Measurements from ENCODE around the gene FAM114A2. TPM values are rescaled to one million over a fixed set of nuclear protein-coding genes. Genes with fewer than 3 reads are reported as not detected.
"Not testable (repeated sequence)": the region's sequence is repeated elsewhere in the genome, so short reads cannot be mapped to it uniquely, and the experiment has no call there.

The FAM114A2 gene
- total RNA-seq, 2 donors from 2014 or later = 23.2 to 25.0 TPM

- H3K27me3 Mint-ChIP-seq = no peaks in the 10 kb centered on the region
- H3K9me3 Mint-ChIP-seq = no peaks in the 10 kb centered on the region
- H3K27ac Mint-ChIP-seq = no peak overlapping the region
- peaks cover 60% of the 10 kb centered on the region for H3K36me3 Mint-ChIP-seq (ENCODE audit: low read depth)
- ATAC-seq (replicated peaks) = no peak
- H3K4me3 Mint-ChIP-seq = no peak overlapping the region
- peaks cover 3% of the 10 kb centered on the region for H3K4me1 Mint-ChIP-seq
Measured at GRCh38 chr5:154031937-154032489, 6.7 kb downstream of the FAM114A2 start.

- no peak for ATAC-seq (replicated peaks)
- H3K27ac Mint-ChIP-seq = no peak overlapping the region
Measured at GRCh38 chr5:154025951-154026350, 12.8 kb downstream of the FAM114A2 start.

GRCh38 chr5:154018919-154019318 lies 19.8 kb downstream of the FAM114A2 start:
- peaks cover 18% of the 10 kb centered on the region for H3K4me1 Mint-ChIP-seq
- peaks cover 90% of the 10 kb centered on the region for H3K36me3 Mint-ChIP-seq (ENCODE audit: low read depth)
- H3K27me3 Mint-ChIP-seq; H3K4me3 Mint-ChIP-seq; H3K27ac Mint-ChIP-seq; H3K9me3 Mint-ChIP-seq; ATAC-seq (replicated peaks): not testable (repeated sequence)

More at GRCh38 chr5:154025951-154026350, 12.8 kb downstream of the FAM114A2 start:
- Mint-ChIP-seq H3K27me3 (no peaks in the 10 kb centered on the region), H3K9me3 (no peaks in the 10 kb centered on the region), H3K4me1 (no peaks in the 10 kb centered on the region), H3K4me3 (no peak overlapping the region), H3K36me3 (ENCODE audit: low read depth) (peaks cover 80% of the 10 kb centered on the region)

GRCh38 chr5:154015071-154015693 lies 23.5 kb downstream of the FAM114A2 start:
- Mint-ChIP-seq H3K9me3 (no peaks in the 10 kb centered on the region), H3K4me1 (peaks cover 19% of the 10 kb centered on the region), H3K27me3 (no peaks in the 10 kb centered on the region), H3K36me3 (ENCODE audit: low read depth) (peaks cover 73% of the 10 kb centered on the region), H3K27ac (no peak overlapping the region), H3K4me3 (no peak overlapping the region)
- ATAC-seq (replicated peaks) = no peak

GRCh38 chr5:154010660-154011059 lies 28.1 kb downstream of the FAM114A2 start:
- ATAC-seq (replicated peaks) = no peak
- no peaks in the 10 kb centered on the region for H3K9me3 Mint-ChIP-seq
- H3K27me3 Mint-ChIP-seq = no peaks in the 10 kb centered on the region
- H3K4me3 Mint-ChIP-seq = no peak overlapping the region
- H3K4me1 Mint-ChIP-seq = peaks cover 6% of the 10 kb centered on the region
- H3K36me3 Mint-ChIP-seq (ENCODE audit: low read depth) = peaks cover 48% of the 10 kb centered on the region
- H3K27ac Mint-ChIP-seq = no peak overlapping the region

- H3K4me1 Mint-ChIP-seq = no peaks in the 10 kb centered on the region
- no peaks in the 10 kb centered on the region for H3K27me3 Mint-ChIP-seq
- ATAC-seq (replicated peaks) = no peak
- H3K27ac Mint-ChIP-seq = no peak overlapping the region
- peaks cover 46% of the 10 kb centered on the region for H3K36me3 Mint-ChIP-seq (ENCODE audit: low read depth)
- no peak overlapping the region for H3K4me3 Mint-ChIP-seq
- no peaks in the 10 kb centered on the region for H3K9me3 Mint-ChIP-seq
Measured at GRCh38 chr5:154005648-154006047, 33.1 kb downstream of the FAM114A2 start.

GRCh38 chr5:154002511-154003020 lies 36.1 kb downstream of the FAM114A2 start:
- no peak for ATAC-seq (replicated peaks)
- H3K9me3 Mint-ChIP-seq = no peaks in the 10 kb centered on the region
- H3K27ac Mint-ChIP-seq = no peak overlapping the region
- H3K27me3 Mint-ChIP-seq = no peaks in the 10 kb centered on the region
- H3K4me1 Mint-ChIP-seq = no peaks in the 10 kb centered on the region
- peaks cover 49% of the 10 kb centered on the region for H3K36me3 Mint-ChIP-seq (ENCODE audit: low read depth)
- H3K4me3 Mint-ChIP-seq = no peak overlapping the region

- H3K27ac Mint-ChIP-seq = no peak overlapping the region
- no peaks in the 10 kb centered on the region for H3K9me3 Mint-ChIP-seq
- no peaks in the 10 kb centered on the region for H3K27me3 Mint-ChIP-seq
- peaks cover 54% of the 10 kb centered on the region for H3K36me3 Mint-ChIP-seq (ENCODE audit: low read depth)
- no peaks in the 10 kb centered on the region for H3K4me1 Mint-ChIP-seq
- H3K4me3 Mint-ChIP-seq = no peak overlapping the region
- no peak for ATAC-seq (replicated peaks)
Measured at GRCh38 chr5:154002093-154002492, 36.6 kb downstream of the FAM114A2 start.

- Mint-ChIP-seq H3K36me3 (ENCODE audit: low read depth) (peaks cover 66% of the 10 kb centered on the region), H3K27ac (no peak overlapping the region), H3K9me3 (no peaks in the 10 kb centered on the region), H3K4me3 (no peak overlapping the region), H3K4me1 (no peaks in the 10 kb centered on the region), H3K27me3 (no peaks in the 10 kb centered on the region)
- no peak for ATAC-seq (replicated peaks)
Measured at GRCh38 chr5:154000703-154001102, 38.0 kb downstream of the FAM114A2 start.

- Mint-ChIP-seq H3K4me1 (no peaks in the 10 kb centered on the region), H3K27me3 (no peaks in the 10 kb centered on the region), H3K9me3 (no peaks in the 10 kb centered on the region), H3K27ac (no peak overlapping the region), H3K36me3 (ENCODE audit: low read depth) (peaks cover 70% of the 10 kb centered on the region), H3K4me3 (no peak overlapping the region)
- ATAC-seq (replicated peaks) = no peak
Measured at GRCh38 chr5:153999995-154000394, 38.7 kb downstream of the FAM114A2 start.

- Mint-ChIP-seq H3K9me3 (no peaks in the 10 kb centered on the region), H3K4me3 (no peak overlapping the region), H3K4me1 (no peaks in the 10 kb centered on the region), H3K36me3 (ENCODE audit: low read depth) (peaks cover 82% of the 10 kb centered on the region), H3K27ac (no peak overlapping the region), H3K27me3 (no peaks in the 10 kb centered on the region)
- no peak for ATAC-seq (replicated peaks)
Measured at GRCh38 chr5:153998768-153999167, 39.9 kb downstream of the FAM114A2 start.

- Mint-ChIP-seq H3K36me3 (ENCODE audit: low read depth) (peaks cover 87% of the 10 kb centered on the region), H3K4me3 (no peak overlapping the region), H3K9me3 (no peaks in the 10 kb centered on the region), H3K27me3 (no peaks in the 10 kb centered on the region), H3K4me1 (no peaks in the 10 kb centered on the region), H3K27ac (no peak overlapping the region)
- no peak for ATAC-seq (replicated peaks)
Measured at GRCh38 chr5:153998010-153998409, 40.7 kb downstream of the FAM114A2 start.

- H3K27ac Mint-ChIP-seq = no peak overlapping the region
- no peaks in the 10 kb centered on the region for H3K9me3 Mint-ChIP-seq
- H3K36me3 Mint-ChIP-seq (ENCODE audit: low read depth) = peaks cover 52% of the 10 kb centered on the region
- H3K4me3 Mint-ChIP-seq = no peak overlapping the region
- no peak for ATAC-seq (replicated peaks)
- H3K27me3 Mint-ChIP-seq = no peaks in the 10 kb centered on the region
- H3K4me1 Mint-ChIP-seq = no peaks in the 10 kb centered on the region
Measured at GRCh38 chr5:153991168-153991567, 47.5 kb downstream of the FAM114A2 start.

- Mint-ChIP-seq H3K4me3 (no peak overlapping the region), H3K27ac (no peak overlapping the region), H3K36me3 (ENCODE audit: low read depth) (peaks cover 29% of the 10 kb centered on the region), H3K27me3 (no peaks in the 10 kb centered on the region), H3K4me1 (no peaks in the 10 kb centered on the region), H3K9me3 (no peaks in the 10 kb centered on the region)
- no peak for ATAC-seq (replicated peaks)
Measured at GRCh38 chr5:153988510-153988909, 50.2 kb downstream of the FAM114A2 start.

GRCh38 chr5:153987301-153987700 lies 51.4 kb downstream of the FAM114A2 start:
- peaks cover 17% of the 10 kb centered on the region for H3K36me3 Mint-ChIP-seq (ENCODE audit: low read depth)
- H3K4me3 Mint-ChIP-seq = no peak overlapping the region
- no peaks in the 10 kb centered on the region for H3K9me3 Mint-ChIP-seq
- no peaks in the 10 kb centered on the region for H3K27me3 Mint-ChIP-seq
- no peaks in the 10 kb centered on the region for H3K4me1 Mint-ChIP-seq
- no peak overlapping the region for H3K27ac Mint-ChIP-seq
- no peak for ATAC-seq (replicated peaks)
